Loucy (cell line): ENCODE data around the gene CHMP3.

Experiments
- EZH2phosphoT487 ChIP-seq: fragments of 200-600 bp; IDR thresholded peaks from 2 replicates; pipeline ENCODE4 v1.6.1; 2018; ENCODE audit warnings: antibody characterized with exemption, mild to moderate bottlenecking, moderate library complexity, borderline replicate concordance
- TF ChIP-seq, protein P1 (sequence below): fragments of 200-600 bp; sonication (generic); conservative IDR thresholded peaks from 2 replicates; pipeline ENCODE4 v1.5.1; 2014; ENCODE audit warnings: mild to moderate bottlenecking, antibody characterized with exemption, low read length

DNA sequence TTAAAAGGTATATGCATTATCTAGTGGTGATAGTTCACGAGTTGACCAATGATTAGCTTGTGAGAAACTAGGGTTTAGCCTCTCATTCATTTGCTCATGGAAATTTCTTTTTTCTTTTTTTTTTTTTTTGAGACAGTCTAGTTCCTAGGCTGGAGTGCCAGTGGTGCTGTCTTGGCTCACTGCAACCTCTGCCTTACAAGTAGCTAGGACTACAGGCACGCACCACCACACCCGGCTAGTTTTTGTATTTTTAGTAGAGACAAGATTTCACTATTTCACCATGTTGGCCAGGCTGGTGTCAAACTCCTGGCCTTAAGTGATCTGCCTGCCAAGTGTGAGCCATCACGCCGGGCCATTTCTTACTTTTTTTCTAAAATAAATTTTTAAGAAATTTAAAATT is 108.1 kb downstream of the CHMP3 start:
- TF ChIP-seq, protein P1, sequence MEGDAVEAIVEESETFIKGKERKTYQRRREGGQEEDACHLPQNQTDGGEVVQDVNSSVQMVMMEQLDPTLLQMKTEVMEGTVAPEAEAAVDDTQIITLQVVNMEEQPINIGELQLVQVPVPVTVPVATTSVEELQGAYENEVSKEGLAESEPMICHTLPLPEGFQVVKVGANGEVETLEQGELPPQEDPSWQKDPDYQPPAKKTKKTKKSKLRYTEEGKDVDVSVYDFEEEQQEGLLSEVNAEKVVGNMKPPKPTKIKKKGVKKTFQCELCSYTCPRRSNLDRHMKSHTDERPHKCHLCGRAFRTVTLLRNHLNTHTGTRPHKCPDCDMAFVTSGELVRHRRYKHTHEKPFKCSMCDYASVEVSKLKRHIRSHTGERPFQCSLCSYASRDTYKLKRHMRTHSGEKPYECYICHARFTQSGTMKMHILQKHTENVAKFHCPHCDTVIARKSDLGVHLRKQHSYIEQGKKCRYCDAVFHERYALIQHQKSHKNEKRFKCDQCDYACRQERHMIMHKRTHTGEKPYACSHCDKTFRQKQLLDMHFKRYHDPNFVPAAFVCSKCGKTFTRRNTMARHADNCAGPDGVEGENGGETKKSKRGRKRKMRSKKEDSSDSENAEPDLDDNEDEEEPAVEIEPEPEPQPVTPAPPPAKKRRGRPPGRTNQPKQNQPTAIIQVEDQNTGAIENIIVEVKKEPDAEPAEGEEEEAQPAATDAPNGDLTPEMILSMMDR, result no peak
- TF ChIP-seq EZH2phosphoT487, result no peak
